GM19463 (cell line): ENCODE data around the gene PDS5A.
"Not testable (repeated sequence)": the region's sequence is repeated elsewhere in the genome, so short reads cannot be mapped to it uniquely, and the experiment has no call there.

Experiments used
- ATAC-seq: cut with Tn5 transposase; IDR thresholded peaks from one replicate; pipeline ENCODE4 v1.9.1; 2021; ENCODE audit warnings: mild to moderate bottlenecking, moderate library complexity; ENCODE audit not compliant: unreplicated experiment

The PDS5A gene, protein sequence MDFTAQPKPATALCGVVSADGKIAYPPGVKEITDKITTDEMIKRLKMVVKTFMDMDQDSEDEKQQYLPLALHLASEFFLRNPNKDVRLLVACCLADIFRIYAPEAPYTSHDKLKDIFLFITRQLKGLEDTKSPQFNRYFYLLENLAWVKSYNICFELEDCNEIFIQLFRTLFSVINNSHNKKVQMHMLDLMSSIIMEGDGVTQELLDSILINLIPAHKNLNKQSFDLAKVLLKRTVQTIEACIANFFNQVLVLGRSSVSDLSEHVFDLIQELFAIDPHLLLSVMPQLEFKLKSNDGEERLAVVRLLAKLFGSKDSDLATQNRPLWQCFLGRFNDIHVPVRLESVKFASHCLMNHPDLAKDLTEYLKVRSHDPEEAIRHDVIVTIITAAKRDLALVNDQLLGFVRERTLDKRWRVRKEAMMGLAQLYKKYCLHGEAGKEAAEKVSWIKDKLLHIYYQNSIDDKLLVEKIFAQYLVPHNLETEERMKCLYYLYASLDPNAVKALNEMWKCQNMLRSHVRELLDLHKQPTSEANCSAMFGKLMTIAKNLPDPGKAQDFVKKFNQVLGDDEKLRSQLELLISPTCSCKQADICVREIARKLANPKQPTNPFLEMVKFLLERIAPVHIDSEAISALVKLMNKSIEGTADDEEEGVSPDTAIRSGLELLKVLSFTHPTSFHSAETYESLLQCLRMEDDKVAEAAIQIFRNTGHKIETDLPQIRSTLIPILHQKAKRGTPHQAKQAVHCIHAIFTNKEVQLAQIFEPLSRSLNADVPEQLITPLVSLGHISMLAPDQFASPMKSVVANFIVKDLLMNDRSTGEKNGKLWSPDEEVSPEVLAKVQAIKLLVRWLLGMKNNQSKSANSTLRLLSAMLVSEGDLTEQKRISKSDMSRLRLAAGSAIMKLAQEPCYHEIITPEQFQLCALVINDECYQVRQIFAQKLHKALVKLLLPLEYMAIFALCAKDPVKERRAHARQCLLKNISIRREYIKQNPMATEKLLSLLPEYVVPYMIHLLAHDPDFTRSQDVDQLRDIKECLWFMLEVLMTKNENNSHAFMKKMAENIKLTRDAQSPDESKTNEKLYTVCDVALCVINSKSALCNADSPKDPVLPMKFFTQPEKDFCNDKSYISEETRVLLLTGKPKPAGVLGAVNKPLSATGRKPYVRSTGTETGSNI (N-terminal part only)

DNA sequence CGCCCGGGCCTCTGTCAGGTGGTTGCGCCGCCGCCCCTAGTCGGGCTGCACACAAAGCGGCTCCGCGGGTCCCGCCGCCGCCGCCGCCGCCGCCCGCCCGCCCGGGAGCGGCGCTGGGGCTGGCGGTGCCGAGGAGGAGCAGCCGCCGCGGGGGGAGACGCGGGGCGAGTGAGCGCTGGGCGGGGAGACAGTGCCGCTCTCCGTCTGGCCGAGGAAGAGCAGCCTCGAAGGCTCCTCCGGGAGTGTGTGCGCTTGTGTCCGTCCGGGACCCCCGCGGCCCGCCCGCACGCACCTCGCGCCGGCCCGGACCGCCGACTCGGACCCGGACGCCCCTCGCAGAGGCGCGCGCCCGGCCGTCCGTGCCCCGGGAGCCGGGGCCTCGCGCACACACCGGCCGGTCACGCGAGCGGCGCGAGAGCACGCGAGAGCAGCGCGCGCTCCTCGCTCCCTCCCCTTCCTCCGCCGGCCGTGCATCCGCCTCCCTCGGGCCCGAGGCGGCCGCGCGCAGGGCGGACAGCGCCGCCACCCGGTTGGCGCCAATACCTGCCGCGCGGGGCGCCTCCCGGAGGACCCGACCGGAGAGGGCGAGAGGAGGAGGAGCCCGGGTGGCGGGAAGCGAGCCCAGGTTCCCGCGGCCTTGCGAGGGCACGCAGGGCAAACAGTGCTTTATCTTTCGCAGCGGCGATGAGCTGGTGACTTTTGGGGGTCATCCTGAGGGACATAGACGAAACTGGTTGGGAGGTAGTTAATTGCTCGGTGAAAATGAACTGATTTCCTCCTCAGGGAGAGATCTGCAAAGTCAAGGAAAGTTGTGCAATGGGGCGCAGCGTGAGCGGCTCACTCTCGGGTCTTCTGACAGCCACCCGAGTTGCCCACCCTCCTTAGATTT, at the start of gene PDS5A:
Gene PDS5A (minus strand): TSS at position 423 of the 889 bp plus-strand sequence. CDS start 1,334 bp downstream, outside the sequence.
- peak; percentile 71 for ATAC-seq

DNA sequence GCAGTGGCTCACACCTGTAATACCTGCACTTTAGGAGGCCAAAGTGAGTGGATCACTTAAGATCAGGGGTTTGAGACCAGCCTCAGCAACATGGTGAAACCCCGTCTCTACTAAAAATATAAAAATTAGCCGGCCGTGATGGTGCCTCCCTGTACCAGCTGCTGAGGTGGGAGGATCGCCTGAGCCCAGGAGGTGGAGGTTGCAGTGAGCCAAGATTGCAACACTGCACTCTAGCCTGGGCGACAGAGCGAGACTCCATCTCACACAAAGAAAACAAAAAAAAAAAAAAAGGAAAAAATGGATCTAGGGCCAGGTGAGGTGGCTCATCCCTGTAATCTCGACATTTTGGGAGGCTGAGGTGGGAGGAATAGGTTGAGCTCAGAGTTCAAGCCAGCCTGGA, 46.3 kb upstream of the PDS5A start:
- not testable (repeated sequence) for ATAC-seq

DNA sequence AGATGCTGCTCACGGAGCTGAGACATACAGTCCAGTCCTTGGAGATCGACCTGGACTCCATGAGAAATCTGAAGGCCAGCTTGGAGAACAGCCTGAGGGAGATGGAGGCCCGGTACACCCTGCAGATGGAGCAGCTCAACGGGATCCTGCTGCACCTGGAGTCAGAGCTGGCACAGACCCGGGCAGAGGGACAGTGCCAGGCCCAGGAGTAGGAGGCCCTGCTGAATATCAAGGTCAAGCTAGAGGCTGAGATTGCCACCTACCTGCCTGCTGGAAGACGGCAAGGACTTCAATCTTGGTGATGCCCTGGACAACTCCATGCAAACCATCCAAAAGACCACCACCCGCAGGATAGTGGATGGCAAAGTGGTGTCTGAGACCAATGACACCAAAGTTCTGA, 43.4 kb upstream of the PDS5A start:
- not testable (repeated sequence) for ATAC-seq

DNA sequence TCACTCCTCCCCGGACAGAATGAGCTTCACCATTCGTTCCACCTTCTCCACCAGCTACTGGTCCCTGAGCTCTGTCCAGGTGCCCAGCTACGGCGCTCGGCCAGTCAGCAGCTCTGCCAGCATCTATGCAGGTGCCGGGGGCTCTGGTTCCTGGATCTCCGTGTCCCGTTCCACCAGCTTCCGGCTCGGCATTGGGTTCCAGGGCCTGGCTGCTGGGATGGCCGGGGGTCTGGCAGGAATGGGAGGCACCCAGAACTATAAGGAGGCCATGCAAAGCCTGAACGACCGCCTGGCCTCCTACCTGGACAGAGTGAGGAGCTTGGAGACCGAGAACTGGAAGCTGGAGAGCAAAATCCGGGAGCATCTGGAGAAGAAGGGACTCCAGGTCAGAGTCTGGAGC, 42.5 kb upstream of the PDS5A start:
- ATAC-seq: no peak

DNA sequence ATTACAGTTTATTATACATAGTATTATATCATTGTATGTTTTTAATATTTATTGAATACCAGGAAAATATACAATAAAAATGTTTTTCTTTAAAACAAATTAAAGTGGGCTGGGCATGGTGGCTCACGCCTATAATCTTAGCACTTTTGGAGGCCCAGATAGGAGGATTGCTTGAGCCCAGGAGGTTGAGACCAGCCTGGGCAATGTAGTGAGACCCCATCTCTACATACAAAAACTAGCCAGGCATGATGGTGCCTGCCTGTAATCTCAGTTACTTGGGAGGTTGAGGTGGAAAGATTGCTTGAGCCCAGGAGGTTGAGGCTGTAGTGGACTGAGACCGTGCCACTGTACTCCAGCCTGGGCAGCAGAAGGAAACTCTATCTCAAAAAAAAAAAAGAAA, 38.3 kb upstream of the PDS5A start:
- ATAC-seq: no peak

DNA sequence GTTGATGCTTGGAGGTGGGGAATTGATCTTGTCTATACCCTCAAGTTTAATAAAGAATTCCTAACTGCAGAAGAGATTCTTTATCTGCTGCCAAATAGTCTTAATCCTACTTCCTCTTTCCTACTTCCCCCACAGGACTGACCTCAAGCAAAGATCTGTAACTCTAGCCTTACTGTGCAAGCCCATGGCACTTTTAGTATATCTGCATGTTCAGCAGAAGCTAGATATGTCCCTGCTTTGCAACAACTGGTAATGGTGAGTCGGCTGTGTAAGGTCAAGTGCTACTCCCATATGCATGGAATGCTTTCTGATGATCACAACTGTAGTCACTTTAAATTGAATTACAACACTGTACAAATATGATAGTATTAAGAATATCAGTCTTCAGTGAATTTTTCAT, 26.3 kb upstream of the PDS5A start:
- ATAC-seq: no peak

DNA sequence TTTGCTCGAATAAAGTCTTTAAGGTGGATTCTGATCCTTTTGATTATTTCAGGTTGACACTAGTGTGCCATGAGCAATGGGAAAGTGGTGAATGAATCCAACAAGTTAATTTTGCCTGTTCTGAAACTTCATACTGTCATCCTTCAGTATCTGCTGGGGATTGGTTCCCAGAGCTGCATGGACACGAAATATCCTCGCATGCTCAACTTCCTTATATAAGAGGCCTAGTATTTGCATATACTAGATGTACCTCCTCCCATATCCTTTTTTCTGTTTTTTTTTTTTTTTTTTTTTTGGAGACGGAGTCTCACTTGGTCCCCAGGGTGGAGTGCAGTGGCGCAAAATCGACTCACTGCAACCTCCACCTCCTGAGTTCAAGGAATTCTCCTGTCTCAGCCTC, 23.0 kb upstream of the PDS5A start:
- ATAC-seq: no peak

DNA sequence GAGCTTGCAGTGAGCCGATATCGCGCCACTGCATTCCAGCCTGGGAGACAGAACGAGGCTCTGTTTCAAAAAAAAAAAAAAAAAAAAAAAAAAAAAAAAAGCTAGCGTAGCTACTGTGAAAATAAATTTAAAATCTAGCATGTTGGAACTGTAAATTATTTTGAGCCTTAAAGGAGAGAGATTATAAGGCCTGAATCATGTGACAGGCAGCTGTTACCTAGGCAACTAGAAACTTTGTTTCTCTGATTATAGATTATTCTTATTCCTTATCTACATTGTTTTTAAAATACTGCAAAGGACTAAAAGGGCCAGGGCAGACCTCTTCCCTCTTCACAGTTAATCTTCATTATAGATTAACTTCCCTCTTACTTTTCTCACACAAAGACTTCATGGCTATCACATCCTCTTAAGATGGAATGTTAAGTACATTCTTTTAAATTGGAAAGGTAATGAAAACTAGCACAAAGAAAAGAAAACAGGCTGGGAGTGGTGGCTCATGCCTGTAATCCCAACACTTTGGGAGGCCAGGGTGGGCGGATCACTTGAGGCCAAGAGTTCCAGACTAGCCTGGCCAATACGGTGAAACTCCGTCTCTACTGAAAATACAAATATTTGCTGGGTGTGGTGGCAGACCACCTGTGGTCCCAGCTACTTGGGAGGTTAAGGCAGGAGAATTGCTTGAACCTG, 21.1 kb upstream of the PDS5A start:
- no peak for ATAC-seq

DNA sequence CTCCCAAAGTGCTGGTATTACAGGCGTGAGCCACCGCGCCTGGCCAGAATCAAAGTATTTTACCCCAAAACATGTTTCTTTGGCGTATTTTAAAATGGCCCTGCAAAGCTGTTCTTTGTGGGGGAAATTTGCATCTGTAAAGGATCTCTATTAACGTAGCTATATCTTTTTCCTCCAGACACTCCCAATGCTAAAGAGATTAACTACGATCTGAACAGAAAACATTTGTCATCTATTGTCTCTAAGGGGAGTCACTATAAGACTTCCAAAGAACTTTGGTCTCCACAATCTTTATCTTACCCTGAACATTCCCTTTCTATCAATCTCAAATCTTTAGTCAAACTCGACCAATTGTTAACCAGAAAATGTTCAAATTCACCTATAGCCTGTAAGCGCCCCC, 19.1 kb upstream of the PDS5A start:
- ATAC-seq: no peak

DNA sequence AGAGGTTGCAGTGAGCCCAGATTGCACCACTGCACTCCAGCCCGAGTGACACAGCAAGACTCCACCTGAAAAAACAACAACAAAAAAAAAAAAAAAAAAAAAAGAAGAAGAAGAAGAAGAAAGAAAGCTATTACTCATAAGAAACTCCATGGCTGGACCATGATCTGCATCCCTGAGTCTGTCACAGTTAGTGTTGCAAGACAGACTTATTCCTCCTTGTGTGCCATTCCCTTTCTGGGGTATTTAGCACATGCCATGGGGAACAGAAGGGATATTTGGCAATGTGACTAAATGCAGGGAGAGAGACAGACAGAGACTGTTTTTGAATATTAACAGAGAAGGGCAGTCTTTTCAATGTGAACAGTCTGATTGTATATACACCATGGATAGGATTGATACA, 16.7 kb upstream of the PDS5A start:
- no peak for ATAC-seq

DNA sequence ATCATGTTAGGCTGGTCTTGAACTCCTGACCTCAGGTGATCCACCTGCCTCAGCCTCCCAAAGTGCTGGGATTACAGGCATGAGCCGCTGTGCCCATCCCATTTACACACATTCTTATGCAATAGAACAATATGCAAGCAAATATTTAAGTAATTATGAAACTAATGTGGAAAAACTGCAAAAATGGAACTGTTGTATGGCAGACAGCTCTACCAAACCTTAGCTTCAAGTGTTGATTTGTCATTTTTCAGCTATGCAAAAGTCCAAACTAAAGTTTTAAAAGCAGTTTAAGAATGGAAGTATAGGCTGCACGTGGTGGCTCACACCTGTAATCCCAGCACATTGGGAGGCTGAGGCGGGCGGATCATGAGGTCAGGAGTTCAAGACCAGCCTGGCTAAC, 11.7 kb upstream of the PDS5A start:
- not testable (repeated sequence) for ATAC-seq

DNA sequence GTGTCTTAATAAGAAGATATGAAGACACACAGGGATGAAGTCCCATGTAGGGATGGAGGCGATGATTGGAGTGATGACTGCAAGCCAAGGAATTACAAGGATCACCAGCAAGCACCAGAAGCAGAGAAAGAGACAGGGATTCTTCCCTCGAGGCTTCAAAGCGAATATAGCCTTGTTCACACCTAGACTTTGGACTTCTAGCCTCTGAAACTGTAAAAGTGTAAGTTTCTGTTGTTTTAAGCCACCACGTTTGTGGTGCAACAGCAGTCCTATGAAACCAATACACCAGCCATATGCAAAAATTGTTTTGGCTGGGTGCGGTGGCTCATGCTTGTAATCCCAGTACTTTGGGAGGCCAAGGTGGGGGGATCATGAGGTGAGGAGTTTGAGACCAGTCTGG, 9.8 kb upstream of the PDS5A start:
- ATAC-seq: no peak

DNA sequence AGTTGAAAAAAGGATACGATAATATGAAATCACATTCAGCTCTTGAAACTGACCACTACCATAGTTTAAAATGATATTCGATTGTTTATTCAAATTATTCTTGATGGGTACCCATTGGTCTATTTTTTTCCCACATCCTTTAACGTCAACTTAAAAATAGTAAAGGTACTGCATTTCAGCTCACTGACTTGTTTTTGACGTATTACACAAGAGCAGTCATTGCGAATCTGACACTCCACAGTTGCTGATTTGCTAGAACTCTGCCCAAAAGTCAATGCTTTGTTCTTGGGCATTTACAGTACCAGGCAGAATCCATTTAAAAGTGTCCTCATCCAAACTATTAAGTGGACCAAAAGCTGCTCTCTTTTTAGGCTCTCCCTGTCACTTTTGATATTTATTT, 1.2 kb upstream of the PDS5A start:
- ATAC-seq: no peak

DNA sequence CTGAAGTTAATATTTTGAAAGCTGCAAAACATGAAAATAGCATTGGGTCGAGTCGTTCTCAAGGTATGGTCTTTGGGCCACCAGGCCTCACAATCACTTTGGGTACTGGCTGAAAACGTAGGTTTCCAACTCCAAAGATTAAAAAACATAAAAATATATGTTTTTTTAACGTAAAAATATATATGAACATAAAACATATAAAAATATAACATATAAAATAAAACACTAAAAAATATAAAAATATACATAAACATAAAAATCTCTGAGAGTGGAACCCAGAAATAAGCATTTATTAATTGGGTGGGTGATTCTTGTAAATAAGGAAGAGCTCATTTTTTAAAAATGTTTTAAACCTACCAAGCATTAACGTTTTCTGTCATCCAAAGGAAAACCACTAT, 666 bp upstream of the PDS5A start:
- ATAC-seq: no peak

DNA sequence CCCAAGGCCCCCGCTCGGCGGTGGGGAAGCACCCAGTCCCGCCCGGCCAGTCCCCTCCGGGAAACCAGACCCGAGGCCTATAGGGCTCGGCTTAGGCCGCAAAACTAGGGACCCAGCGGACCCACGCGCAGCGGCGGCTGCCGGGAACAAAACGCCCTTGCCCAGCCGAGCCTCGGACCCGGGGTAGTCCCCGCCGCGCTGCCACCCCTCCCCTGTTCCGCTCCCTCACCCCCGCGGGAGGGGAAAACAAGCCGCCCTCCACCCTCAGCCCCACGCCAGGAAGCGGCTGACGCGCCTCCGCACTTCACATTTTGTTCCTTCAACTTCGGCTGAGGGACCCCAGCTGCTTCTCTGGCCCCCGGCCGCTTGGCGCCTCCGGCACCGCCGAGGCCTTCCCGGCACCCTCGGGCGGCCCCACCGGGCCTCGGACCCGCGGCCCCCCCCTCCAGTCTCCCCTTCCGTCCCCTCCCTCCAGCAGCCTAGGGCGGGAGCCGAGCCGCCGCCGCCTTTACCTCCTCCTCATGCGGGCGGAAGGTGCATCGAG, 694 bp downstream of the PDS5A start:
- peak; percentile 23 for ATAC-seq

DNA sequence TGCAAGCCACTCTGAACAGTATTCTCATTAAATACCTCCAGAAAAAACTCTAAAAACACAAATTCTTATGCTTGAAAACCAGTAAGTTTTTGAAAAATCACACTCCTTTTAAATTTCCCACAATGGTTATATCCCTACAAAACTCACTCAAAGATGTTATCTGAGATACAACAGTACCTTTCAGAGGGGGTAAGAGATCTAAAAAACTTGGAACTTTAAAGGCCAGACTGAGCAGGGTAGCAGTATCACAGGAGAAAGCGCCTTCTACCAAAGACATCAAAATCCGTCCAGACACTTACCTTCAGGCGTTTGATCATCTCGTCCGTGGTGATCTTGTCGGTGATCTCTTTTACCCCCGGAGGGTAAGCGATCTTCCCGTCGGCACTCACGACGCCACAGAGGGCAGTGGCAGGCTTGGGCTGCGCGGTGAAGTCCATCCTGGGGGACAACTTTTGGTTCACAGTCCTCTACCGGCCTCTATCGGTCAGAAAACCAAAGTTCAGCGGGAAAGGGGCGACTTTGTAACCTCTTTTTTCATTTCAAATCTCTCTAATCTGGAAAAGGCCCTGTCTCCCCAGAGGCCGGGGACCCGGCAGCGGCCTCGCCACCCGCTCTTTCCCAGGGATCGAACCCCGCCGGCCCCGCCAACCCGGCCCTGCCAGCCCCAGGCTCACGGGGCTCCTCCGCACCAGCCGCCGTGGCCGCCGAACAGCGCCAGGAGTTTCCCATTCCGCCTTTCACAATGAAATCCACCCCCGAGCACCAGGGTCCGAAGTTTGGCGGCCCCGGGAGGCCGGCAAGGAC, 1.4 kb downstream of the PDS5A start:
- peak; percentile 33 for ATAC-seq

DNA sequence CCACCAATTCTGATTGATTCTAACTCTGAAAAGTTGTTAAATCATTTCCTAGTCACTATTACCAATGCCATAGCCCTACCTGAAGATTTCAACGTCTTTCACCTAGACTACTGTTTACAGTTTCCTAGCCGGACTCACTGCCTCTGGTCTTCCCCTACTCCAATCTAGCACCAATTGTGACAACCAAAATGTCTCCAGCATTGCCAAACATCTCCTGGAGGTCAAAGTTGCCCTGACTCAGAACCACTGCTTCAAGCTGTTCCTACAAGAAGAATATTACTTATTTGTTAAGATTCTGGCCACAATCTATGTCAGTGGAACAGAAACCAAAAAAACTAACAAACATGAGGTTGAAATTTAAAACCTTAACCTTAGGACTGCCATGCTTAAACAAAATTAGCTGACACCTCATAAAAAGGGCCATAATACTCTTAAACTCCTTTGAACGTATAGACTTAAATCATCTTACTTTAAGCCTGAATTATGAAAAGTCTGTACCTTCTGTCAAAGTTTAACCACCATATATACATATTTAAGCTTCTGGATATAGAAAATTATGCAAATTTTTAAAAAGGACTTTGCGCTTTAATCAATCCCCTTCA, 2.1 kb downstream of the PDS5A start:
- no peak for ATAC-seq

DNA sequence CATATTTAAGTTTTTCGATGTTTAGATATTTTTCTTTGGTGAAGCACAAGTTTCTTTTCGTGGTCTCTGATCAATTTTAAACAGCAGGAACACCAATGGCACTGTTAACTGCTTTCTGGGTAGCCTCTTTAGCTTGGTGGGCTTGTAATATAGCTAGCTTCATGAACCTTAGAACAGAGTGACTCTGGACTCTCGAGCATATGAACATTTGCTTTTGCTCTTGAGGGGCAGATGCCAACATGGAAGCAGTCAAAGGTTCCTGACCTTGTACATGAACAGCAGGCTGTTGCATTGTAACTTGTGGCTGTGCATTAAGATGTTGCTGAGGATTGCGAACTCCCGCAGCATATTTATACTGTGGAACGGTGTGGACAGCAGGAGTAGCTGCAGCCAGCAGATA, 4.7 kb downstream of the PDS5A start:
- not testable (repeated sequence) for ATAC-seq
